GM18517 (cell line): ENCODE data around the gene ZBTB42.

Experiments used
- ATAC-seq: cut with Tn5 transposase; IDR thresholded peaks from one replicate; pipeline ENCODE4 v1.9.1; 2021; ENCODE audit warnings: mild to moderate bottlenecking, moderate library complexity; ENCODE audit not compliant: unreplicated experiment

The ZBTB42 gene

GRCh38 chr14:104769324-104770071 is 31.4 kb upstream of the ZBTB42 start:
- no peak for ATAC-seq

DNA sequence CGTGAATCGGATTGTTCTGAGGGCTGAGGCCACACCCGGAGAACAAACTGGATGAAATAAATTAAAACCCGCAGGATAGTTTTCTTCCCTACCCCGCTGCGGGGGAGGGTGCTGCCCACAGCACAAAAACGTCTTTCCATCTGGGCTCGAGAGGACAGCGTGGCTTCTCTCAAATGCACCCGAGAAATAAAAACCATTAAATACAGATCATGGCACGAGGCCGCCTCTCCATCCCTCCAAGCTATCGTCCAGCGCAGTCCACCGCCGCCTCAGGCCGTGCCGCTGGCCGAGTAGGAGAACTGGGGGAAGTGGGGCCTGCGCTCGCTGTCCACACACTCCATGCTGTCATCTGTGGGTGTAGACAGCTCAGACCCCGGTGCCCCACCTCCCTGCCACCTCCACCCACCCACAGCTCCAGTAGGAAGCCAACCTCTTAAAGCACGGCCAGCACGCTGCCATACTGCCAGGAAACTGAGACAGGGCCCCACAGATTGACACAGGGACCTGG is 30.8 kb upstream of the ZBTB42 start:
- no peak for ATAC-seq

DNA sequence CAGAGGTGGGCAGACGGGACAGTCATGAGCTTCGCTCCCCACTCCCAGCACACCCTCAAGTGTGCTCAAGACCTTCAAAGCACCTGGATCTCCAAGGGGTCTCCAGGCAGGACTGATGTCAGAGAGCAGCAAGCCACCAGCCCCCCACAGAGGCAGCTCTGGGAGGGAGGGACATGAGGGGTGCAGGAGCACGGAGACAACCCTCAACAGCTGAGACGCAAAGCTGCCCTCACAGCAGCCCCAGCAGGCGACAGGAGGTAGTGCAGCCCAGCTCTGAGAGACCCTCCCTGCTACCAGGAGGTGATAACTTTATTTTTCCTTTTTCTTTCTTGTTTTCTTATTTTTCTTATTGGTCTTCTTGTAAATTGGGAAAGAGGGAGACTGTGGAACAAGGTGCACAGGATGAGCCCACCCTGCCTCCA is 30.0 kb upstream of the ZBTB42 start:
- ATAC-seq: no peak

DNA sequence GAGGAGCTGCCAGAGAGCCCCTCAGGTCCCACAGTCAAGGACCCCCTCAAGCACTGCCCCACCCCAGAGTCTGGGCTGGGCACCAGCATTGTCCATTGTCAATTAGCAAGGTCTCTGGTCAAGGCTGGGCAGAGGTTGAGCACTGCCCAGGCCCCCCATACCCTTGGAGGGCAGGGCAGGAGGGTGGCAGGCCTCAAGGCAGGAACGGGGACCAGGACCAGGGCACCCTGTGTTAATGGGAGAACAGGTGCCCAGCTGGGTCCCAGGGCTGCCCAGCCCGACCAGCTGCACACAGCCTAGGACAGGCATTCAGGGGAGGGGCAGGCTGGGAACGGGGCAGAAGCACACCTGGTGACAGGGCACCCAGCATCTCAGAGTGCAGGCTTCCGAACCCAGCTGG is 29.5 kb upstream of the ZBTB42 start:
- no peak for ATAC-seq

- ATAC-seq: no peak
Observed at GRCh38 chr14:104771918-104772706, 28.8 kb upstream of the ZBTB42 start.

DNA sequence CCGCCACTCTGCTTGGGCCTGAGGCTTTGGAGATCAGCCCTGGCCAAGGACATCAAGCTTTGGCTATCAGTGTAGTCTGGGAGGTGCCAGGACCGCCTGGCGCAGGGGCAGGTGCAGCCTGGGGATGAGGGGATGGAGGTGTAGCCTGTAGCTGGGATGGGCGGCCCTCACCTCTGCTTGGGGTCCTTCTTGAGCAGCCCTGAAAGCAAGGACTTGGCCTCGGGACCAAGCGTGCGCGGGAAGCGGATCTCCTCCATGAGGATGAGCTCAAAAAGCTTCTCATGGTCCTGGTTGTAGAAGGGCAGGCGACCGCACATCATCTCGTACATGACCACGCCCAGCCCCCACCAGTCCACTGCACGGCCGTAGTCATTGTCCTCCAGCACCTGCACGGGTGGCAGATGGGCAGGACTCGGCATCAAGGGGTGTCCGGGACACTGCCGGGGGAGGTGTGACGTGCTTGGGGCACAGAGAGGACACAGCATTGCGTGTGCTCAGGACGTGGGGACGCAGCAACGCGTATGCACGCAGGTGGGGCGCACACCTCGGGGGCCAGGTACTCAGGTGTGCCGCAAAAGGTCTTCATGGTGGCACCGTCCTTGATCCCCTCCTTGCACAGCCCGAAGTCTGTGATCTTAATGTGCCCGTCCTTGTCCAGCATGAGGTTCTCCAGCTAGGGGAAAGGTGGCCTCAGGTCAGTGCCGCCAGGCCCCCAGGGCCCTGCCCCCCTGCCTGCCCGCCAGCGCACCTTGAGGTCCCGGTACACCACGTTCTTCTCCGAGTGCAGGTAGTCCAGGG is 28.0 kb upstream of the ZBTB42 start:
- ATAC-seq: no peak

GRCh38 chr14:104773505-104774452 is 27.1 kb upstream of the ZBTB42 start:
- no peak for ATAC-seq

DNA sequence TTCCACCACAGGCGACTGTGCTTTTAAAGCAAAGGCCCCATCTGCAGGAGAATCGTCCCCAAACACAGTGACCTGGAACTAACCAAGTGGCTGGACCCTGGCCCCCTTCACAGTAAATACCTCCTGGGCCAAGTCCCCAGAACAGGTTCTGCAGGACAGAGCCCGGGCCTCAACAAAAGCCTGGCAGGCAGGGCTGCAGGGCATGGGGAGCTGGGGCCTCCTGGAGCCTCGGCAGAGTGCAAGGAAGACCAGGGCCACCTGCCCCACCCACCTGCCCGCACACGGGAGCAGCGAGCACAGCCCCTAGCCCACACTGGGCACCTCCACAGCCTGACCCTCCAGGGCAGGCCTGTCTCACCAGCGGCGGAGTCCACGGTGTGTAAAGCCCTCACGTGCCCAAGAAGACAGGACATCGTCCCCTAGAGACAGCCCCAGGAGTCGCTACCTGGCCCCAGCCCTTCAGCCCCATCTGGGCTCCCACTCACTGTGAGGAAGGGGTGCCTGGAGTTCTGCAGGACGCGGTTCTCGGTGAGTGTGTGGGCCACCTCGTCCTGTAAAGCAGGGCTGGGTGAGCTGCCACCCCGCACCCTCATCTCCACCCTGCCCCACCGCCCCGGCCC is 26.3 kb upstream of the ZBTB42 start:
- no peak for ATAC-seq

DNA sequence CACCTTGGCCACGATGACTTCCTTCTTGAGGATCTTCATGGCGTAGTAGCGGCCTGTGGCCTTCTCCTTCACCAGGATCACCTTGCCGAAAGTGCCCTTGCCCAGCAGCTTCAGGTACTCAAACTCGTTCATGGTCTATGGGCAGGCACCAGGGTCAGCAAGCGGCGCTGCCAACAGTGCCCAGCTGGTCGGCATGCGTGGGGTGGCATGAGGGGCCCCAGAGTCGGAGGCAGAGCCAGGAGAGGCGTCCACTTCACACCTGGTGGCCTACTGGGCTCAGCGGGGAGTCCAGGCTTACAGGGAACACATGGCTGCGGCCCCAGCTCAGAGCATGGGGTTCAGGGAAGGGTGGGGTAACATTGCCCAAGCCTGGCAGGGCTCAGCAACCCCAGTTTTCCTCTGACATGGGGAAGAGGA is 25.8 kb upstream of the ZBTB42 start:
- no peak for ATAC-seq

- no peak for ATAC-seq
Observed at GRCh38 chr14:104776481-104776880, 24.4 kb upstream of the ZBTB42 start.

DNA sequence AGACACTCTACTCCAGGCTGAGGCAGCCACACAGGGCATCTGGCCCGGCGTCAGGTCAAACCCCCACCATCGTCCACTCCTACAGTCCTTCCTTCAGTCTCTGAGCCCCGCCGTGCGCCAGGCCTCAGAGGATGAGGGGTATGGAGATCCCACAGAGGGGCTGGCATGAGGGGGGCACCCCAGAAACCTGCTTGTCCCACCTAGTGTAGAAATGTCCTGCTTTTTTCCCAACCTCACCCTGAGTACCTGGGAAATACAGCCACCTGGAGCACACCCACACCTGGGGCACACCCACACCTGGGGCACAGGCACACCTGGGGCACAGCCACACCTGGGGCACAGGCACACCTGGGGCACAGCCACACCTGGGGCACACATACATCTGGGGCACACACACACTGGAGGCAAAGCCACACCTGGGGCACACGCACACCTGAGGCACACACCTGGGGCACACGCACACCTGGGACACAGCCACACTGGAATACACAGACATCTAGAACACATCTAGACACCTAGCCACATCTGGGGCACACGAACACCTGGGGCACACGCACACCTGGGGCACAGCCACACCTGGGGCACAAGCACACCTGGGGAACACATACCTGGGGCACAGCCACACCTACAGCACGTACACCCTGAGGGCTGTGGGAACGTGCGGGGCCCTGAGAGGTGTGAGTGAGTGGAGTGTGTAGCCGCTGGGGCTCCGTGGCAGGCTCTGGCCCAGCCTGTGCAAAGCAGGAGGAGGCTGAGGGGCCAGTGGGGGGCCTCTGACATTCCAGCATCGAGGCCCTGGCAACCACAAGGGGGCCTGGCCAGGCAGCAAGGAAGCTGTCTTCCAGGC is 23.7 kb upstream of the ZBTB42 start:
- no peak for ATAC-seq

GRCh38 chr14:104777808-104778249 is 23.1 kb upstream of the ZBTB42 start:
- ATAC-seq: no peak

- ATAC-seq: no peak
Observed at GRCh38 chr14:104778694-104779331, 22.1 kb upstream of the ZBTB42 start.

DNA sequence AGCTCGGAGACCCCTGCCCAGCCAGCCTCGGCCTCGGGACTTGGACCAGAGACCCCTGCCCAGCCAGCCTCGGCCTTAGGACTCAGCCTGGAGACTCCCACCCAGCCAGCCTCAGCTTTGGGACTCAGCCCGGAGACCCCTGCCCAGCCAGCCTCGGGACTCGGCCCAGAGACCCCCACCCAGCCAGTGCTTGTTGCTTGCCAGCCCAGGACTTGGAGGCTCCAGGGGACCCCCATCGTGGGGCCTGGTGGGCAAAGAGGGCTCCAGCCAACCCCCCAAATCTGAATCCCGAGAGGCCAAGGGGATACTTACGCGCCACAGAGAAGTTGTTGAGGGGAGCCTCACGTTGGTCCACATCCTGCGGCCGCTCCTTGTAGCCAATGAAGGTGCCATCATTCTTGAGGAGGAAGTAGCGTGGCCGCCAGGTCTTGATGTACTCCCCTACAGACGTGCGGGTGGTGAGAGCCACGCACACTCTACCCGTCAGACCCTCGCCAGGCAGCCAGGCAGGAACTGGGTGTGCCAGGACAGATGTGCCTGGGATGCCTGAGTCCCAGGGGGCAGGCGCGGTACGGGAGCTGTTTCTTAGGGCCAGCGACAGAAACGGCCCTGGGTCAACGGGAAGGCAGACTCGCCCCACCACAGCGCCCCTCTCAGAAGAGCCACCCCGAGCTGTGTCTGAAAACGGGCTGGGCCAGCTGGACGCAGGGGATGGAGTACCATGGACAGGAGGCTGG is 21.0 kb upstream of the ZBTB42 start:
- no peak for ATAC-seq

DNA sequence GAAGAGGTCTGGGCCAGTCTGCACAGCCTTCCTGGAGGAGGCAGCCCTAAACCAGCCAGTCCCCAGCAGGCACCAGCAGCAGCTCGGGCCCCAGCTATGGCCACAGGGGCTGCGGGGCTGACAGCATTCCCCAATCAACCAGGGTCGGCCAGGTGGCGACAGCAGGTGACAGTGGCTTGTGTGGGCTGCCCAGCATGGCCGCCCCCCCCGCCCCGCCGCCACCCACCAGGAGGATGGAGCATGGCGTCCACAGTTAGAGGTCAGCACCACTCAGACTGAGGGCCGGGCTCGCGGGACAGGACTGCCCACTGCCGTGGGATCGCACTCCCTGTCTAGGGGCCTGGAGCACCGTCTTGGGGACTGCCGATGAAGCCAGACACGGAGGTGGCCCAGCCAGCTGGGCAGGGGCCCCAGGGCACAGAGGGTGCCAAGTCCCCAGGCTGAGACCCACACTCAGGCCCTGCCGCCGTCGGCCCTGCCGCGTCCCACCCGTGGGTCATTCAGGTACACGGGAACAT is 20.3 kb upstream of the ZBTB42 start:
- no peak for ATAC-seq

- ATAC-seq: no peak
Observed at GRCh38 chr14:104781271-104782077, 19.4 kb upstream of the ZBTB42 start.
